Activated CD4-positive, alpha-beta T cell treated with anti-CD3 and anti-CD28 coated beads, Interleukin-2, Interleukin-4, amounts not matched to agents 100 ng/mL and 50 ng/mL, durations not matched to agents 16 hours and 8 hours (primary cell): Measurements from ENCODE around the gene TBX6.

Source experiments
- DNase-seq: peaks from one replicate; pipeline ENCODE4 v3.0.0-alpha.2; 2020; ENCODE audit warnings: low spot score

Gene TBX6

DNA sequence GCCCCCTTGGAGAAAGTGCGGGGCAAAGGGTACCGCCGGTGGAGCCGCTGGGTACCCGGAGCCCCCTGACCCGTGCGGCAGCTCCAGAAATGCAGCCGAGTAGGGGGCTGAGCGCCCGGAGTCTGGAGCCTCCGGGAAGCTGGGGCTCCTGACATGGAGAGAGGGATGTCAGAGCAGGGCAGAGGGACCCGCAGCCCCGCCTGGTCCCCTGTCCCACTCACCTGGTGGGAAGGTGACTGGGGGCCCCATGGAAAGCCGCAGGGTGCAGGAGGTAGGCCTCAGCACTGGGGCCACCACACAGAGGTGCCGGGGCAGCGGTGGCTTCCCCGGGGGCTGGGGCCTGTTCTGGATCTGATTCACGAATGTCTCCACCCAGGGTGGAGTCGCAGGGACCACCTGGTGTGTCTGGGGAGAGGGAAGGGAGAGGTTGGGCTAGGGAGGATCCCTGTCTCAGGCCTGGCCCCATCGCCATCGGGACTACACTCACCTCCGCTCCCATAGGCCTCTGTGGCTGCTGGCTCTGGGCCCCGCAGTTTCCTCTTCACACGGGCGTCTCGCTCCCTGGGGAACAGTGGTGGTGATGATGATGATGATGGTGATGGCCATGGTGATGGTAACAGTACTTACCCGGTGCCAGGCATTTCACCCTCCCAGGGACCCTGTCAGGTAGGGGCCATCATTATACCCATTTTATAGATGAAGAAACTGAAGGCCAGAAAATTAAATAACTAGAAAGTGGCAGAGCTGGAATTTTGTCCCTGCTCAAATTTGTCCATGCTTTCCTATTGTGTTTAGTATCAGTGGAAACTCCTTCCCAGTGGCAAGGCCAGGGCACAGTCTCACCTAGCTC lies 5.2 kb downstream of the TBX6 start:
- DNase-seq = no peak

DNA sequence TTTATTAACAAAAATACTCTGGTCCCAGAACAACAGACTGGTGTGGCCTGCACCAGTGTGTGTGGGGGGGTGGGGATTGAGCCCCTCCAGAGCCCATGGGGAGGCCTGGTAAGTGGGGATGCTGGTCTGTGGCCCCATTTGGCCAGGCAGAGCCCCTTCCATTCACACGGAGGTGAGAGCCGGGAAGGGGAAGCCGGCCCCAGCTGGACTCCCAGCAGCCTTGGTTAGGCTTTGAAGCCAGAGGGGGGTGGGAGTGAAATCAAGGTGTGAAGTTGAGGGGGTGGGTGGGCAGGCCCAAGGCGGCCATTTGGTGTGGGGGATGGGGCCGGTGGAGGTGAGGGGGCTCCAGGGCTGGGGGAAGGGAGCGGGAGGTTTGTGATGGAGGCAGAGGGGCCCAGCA lies 5.9 kb downstream of the TBX6 start:
- DNase-seq = no peak

DNA sequence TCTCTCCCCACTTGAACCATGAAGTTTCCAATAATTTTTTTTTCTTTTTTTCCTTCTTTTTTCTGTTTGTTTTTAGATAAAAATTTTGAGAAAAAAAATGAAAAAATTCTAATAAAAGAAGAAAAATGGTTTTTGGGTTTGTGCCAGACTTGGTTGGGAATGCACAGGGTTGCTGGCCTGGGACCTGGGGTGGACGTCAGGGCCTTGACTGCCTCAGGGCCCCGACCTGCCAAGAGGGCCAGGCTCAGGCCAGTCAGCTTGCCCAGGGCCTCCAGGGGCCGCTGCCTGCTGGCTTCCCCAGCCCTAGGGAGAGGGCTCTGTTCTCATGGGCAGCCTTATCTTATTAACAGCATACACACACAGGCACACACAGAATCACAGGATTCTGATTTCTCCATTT lies 6.5 kb downstream of the TBX6 start:
- no peak for DNase-seq

DNA sequence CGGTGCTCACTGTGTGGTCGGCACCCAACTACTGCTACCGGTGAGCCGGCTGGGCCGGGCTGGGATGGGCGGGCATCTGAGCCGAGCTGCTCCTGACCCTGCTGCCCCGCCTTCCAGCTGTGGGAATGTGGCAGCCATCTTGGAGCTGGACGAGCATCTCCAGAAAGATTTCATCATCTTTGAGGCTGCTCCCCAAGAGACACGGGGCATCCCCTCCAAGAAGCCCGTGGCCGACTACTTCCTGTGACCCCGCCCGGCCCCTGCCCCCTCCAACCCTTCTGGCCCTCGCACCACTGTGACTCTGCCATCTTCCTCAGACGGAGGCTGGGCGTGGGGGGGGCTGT lies 6.9 kb downstream of the TBX6 start:
- no peak for DNase-seq

DNA sequence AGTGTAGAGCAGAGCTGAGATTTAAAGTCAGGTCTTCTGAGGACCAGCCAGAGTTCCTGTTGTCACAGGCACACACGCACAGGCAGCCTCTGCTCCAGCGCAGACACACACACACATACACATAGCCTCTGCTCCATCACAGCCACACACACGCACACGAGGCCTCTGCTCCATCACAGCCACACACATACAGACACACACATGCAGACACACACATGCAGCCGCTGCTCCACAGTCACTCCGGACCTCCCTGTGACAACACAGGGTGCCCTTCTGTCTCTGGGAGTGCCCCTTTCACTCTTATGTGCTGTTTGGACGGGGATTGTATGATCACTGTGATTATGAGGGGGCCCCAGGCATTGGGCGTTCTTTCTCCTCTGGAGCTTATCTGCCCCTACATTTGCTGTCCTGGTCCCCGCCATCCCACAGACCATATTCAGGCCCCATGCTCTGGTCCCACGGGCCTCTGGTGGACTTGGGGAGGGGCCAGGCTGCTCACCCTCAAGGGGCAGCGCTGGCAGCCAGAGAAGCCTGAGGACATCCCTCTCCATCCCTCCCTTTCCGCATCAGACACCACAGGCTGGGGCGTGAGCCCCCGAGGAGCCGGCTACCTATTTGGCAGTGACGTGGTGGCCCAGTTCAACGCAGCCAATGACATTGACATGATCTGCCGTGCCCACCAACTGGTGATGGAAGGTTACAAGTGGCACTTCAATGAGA lies 7.5 kb downstream of the TBX6 start:
- DNase-seq = no peak

DNA sequence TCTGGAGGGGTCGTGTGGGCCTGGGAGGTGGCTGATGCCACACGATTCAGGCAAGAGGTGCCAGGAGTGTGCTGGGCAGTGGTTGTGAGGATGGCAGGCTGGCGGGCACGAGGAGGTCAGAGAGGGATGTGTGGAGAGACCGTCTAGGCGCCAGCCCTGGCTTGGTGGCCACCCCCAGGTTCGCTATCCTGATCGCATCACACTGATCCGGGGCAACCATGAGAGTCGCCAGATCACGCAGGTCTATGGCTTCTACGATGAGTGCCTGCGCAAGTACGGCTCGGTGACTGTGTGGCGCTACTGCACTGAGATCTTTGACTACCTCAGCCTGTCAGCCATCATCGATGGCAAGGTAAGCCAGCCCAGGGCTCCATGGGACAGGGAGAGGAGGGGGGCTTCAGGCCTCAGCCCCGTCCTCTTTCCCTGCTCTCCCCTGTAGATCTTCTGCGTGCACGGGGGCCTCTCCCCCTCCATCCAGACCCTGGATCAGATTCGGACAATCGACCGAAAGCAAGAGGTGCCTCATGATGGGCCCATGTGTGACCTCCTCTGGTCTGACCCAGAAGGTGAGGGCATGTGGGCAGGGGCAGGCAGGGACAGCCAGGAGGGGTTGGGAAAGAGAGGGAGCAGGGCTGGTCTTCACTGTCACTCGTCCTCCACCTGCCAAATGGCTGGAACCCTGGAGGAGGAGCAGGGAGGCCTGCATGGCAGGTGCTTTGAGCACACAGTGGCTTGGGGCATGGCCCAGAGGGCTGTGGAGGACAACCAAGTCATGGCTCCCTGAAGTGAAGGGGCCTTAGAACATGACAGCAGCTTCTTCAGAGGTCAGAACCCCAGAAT lies 8.3 kb downstream of the TBX6 start:
- no peak for DNase-seq

DNA sequence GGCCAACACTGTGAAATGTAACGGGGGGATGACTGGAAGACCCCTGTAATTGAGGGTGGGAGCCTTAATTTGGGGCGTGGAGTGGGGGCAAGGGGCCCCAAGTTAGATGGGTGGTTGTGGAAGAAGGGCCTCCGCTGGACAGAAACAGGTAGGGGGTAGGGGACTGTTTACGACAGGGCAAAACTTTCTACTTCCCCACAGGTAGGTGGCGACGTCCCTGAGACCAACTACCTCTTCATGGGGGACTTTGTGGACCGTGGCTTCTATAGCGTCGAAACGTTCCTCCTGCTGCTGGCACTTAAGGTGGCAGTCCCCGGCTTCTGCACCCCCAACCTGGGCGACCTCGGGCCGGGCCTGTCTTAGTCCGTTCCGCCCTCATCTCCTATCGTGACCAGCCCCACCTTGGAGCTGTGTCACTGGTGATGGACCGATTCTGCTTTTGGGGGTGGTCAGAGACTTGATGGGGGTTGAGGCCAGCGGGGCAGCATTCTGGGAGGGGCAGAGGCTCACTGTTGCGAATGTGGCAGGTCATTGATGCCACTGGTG lies 9.1 kb downstream of the TBX6 start:
- no peak for DNase-seq

DNA sequence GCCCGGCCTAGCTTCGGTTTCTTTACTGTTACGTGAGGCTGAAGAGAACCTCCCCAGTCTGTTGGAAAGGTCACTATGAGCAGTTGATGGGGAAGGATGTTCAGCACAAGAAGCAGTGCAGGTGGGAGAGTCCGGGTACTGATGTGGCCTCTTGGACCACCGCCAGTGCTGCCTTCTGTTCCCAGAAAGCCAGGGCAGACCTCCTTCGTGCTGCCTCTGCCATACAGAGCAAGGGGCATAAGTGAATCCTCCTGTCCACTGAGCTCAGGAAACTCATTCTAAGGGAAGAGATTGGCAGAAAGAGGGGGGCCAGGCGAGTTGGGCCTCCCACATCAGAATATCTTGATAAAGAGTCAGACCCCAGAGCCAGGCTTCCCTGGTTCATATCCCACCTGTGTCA lies 12.2 kb downstream of the TBX6 start:
- no peak for DNase-seq

DNA sequence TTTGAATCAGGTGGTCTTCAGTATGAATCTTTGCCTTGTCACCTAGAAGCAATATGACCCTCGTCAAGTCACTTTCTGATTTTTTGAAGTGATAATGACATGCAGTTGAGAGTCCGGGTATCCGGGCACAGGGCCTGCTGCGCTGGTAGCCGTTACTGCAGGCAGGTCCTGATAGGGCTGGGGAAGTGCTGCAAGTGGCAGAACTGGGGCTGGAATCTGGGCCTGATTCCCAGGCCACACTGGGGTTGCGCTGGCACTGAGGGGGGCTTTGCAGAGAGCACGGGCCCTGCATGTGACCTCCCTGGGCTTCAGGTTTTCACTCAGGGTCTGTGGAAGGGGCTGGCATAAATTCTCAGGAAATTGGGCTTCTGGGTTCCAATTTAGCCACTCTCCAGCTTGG lies 13.0 kb downstream of the TBX6 start:
- DNase-seq = no peak

DNA sequence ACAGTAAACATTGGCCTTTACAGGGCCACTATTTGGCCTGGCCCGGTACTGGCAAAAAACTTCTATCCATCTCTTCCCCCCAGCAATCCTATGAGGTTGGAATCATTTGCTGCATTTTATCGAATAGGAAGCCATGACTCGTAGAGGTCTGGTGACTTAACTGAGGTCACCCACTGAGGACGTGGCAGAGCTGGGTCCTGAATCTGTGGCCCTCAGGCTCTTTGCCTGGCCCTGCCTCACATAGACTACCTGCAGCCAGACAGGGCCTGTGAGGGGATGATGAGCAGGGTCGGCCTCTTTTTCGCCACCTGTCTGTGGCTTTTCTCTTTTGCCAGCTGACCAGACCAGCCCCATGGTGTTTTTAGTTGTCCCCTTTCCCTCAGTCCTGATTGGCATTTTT lies 14.1 kb downstream of the TBX6 start:
- DNase-seq = no peak

DNA sequence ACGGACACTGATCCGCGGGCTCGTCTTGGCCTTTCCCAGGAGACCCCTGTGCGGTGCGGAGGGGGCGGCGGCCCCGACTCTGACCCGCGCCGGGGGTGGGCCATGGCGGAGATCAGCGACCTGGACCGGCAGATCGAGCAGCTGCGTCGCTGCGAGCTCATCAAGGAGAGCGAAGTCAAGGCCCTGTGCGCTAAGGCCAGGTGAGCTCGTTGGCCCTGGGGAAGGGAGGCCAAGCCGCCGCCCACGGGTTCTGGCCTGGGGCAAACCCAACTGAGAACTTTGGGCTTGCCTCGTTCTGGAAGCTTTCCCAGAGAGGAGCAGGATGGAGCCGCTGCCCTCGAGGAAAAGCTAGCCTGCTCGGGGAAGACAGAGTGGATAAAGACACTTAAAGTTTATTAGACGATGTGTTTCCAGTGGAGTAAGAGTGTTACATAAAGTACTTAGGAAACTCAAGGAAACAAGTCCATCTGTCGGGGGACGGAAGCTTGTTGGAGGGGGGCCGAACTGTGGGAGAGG lies 15.4 kb downstream of the TBX6 start:
- DNase-seq = no peak

DNA sequence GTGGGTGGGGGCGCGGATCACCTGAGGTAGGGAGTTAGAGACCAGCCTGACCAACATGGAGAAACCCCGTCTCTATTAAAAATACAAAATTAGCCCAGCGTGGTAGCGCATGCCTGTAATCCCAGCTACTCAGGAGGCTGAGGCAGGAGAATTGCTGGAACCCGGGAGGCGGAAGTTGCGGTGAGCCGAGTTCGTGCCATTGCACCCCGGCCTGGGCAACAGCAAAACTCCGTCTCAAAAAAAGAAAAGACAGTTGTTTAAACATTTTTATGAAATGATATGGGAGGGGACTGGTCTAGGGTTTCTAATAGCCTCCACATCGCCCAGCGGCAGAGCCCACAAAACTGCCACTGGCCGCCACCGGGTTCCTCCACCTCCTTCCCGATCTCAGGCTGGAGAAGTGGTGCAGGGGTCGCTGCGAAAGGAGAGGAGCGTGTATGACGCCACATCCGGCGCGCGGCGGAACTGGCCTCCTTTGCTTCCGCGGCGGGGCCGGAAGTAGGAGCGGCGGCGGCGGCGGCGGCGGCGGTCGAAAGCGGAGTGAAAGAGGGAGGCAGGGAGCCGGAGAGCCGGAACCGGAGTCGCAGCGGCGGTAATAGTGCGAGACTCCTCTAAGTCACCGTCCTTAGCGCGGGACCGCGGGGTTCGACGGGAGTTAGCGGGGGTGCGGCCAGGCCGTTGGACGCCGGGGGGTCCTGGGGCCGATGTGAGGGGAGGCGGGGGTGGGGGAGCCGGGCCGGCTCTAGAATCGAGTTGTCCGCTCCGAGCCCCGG lies 16.0 kb downstream of the TBX6 start, which contains the start of gene PPP4C:
Gene PPP4C, plus strand, starts transcription at position 492 of the 773 bp plus-strand sequence. CDS start 384 bp downstream, outside the sequence.
- DNase-seq = peak; percentile 89

DNA sequence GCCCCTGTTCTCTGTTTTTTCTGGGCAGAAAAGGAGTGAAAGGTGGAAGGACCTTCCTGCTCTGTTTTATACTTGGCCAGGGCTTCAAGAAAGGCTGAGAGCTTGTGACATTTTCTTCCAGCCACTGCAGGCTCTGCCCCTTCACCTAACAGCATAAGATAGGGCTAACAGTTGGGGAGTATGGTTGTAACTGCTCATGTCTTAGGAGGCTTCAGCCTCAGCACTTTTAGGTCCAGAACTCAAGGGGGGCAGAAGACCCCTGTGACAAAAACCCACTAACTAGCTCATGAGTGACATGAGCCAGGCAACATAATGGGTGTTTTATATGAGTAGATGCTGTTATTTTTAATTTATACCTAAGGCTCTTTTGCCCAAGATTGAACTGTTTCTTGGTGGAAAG lies 21.2 kb downstream of the TBX6 start:
- DNase-seq = no peak

DNA sequence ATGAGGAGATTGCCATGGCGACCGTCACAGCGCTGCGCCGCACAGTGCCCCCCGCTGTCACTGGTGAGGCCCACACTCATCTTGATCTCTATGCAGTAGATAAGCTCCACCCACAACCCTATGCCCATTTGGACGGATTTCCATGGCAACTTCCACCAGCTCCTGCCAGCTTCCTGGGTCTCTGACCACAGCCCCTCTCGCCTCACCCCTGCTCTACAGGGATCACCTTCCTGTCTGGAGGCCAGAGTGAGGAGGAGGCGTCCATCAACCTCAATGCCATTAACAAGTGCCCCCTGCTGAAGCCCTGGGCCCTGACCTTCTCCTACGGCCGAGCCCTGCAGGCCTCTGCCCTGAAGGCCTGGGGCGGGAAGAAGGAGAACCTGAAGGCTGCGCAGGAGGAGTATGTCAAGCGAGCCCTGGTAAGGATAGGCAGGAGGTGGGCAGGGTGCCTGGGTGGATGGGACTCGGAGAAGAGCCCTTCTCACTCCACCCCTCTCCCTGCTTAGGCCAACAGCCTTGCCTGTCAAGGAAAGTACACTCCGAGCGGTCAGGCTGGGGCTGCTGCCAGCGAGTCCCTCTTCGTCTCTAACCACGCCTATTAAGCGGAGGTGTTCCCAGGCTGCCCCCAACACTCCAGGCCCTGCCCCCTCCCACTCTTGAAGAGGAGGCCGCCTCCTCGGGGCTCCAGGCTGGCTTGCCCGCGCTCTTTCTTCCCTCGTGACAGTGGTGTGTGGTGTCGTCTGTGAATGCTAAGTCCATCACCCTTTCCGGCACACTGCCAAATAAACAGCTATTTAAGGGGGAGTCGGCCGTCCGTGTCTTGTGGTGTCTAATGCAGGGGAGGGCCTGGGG lies 21.9 kb downstream of the TBX6 start:
- no peak for DNase-seq

DNA sequence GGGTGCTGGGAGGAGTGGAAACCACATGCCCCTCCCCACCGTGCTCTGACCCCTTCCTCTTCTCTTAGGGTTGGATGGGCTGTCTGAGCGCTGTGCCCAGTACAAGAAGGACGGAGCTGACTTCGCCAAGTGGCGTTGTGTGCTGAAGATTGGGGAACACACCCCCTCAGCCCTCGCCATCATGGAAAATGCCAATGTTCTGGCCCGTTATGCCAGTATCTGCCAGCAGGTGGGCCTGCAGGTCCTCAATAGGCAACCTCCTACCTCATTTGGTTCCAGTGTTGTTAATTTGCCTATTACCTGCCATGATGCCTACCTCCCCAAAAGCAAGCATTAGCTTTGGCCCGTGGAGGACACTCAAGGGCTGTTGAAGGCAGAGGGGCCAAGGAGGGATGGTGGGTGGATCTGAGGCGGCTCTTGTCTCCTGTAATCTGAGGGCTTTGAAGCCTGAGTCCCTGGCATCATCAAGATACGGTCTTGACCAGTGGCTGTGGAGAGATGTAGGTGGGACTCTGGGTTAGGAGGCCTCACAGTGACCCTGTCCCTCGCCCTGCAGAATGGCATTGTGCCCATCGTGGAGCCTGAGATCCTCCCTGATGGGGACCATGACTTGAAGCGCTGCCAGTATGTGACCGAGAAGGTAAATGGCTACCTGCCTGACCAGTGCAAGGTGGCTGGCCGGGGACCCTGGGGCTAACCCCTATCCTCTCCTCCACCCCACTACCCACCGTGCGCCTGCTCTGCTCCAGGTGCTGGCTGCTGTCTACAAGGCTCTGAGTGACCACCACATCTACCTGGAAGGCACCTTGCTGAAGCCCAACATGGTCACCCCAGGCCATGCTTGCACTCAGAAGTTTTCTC lies 22.7 kb downstream of the TBX6 start:
- peak; percentile 45 for DNase-seq

DNA sequence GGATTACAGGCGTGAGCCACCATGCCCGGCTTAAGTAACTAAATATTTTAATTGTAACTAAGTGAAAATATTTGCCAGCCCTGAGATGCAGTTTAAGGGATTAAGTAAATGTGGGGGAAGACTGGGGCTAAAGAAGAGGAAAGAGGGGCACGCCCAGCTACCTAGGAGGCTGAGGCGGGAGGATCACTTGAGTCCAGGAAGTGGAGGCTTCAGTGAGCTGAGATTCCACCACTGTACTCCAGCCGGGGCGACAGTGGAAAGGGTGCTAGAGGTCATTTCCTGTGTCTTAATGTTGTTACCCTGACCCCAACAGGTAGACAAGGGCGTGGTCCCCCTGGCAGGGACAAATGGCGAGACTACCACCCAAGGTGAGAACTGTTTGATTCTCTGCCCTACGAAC lies 23.4 kb downstream of the TBX6 start:
- no peak for DNase-seq

DNA sequence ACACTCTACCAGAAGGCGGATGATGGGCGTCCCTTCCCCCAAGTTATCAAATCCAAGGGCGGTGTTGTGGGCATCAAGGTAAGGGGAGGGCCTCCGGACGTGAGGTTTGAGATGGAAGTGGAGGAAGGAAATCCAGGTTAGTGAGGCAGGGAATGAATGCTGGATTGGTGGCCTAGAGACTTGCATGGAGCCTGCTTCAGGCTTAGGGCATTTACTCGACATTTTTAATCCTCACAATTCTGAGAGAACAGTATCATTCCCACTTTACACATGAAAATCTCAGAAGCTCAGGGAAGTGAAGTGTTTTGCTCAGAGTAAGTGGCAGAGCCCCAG lies 24.2 kb downstream of the TBX6 start:
- DNase-seq = no peak

DNA sequence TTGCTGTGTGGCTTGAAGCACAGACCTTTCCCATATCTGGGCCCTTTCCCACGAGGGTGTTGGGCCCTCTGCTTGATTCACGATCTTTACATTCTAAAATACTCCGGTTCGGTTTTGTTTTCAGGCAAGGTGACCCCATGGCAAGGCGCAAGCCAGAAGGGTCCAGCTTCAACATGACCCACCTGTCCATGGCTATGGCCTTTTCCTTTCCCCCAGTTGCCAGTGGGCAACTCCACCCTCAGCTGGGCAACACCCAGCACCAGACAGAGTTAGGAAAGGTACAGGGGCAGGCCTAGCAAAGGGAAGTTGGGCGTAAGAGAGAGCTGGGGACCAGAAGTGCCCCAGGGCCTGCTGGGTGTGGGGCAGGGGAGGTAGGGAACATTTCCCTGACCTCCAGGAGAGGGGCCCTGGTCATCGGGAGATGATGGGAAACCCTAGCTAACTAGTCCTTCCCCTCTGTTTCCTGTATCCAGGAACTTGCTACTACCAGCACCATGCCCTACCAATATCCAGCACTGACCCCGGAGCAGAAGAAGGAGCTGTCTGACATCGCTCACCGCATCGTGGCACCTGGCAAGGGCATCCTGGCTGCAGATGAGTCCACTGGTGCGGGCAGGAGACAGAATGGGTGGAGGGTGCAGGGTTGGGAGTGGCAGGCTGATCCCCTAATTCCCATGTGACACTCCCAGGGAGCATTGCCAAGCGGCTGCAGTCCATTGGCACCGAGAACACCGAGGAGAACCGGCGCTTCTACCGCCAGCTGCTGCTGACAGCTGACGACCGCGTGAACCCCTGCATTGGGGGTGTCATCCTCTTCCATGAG lies 24.8 kb downstream of the TBX6 start:
- no peak for DNase-seq
